NCI-H510A (cell line): Measurements from ENCODE around the gene SETD1A.

Experiments
- DNase-seq: peaks from one replicate; lab custom pipeline; 2025; lab: John Stamatoyannopoulos, UW

SETD1A gene

DNA sequence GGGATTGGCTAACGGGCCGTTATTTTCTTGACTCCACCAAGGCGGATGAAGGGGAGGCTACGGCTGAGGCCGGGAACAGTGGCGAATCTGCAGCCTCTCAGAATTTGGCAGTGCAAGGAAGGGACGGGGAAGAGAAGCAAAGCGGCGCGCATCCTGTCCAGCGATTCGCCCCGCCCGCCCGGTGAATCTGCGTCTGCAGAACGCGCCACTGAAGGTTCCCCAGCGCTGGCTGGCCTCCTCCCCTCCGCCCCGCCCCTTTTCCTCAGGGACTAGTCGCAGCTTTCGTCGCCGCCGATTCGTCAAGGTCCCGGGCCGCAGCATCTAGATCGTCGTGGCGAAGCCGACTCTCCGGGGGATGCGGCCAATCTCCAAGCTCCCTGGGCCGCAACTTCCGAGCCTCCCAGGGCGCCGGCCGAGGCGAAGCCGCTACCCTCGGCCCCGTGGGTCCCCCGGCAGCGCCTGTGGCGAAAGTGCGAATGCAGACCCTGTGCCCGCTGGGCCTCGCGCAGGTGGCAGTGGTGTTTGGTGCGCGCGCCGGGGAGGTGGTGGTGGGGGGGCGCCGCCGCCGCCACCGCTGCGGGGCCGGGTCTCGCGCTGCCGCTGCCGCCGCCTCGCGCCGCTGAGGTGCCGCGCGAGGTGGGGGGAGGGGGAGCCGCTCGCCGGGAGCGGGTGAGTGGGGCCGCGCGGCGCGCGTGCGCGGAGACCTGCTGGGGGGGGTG is at the start of gene SETD1A:
SETD1A (plus strand) TSS at position 299 of the 719 bp plus-strand sequence. CDS start 978 bp downstream, outside the sequence.
- DNase-seq = peak; percentile 98

DNA sequence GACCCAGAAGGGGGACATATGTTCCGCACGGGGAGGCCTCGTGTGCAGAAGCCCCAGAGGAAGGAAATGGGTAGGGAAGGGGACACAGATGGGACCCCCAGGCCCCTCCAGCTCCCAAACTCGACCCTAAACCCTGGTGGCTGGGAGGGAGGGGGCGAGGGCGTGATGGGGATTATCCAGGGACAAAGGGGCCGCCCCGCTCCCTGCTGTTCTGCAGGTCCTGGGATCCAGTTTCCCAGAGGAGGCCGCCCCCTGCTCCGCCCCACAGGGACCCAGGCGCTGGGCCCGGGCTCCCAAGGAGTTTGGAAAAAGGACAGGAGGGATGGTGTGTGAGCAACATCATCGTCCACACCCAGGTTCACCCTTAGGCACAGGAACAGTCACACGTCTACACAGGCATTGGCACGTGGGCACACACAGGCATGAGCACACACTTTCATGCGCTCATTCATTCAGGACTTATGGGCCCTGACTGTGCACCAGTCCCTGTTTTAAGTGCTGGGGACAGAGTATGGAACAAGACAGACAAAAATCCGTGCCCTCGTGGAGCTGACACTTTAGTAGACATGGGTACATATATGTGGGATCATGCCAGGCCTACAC is 47.0 kb upstream of the SETD1A start:
- DNase-seq = no peak

DNA sequence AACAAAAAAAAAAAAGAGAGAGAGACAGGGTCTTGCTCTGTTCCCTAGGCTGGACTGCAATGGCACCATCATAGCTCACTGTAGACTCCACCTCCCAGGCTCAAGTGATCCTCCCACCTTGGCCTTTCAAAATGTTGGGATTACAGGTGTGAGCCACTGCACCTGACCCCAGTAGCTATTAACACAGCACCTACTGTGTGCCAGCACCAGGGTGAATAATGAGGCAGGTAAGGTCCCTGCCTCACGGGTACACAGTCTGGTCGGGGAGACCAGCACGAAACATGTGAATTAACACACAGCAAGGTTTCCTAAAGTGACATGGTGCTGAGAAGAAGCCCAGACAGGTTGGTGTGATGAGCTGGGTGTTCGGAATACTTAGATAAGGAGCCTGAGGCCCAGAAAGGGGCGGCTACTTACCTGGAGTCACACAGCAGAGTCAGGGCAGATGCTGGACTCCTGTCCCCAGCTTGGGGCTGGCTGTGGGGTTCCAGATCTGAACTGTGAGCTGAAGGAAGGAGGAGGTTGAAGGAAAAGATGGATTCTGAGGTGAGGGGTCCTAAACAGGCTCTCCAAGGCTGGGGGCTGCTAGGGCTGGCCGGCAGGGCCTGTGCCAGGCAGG is 44.7 kb upstream of the SETD1A start:
- DNase-seq = no peak

DNA sequence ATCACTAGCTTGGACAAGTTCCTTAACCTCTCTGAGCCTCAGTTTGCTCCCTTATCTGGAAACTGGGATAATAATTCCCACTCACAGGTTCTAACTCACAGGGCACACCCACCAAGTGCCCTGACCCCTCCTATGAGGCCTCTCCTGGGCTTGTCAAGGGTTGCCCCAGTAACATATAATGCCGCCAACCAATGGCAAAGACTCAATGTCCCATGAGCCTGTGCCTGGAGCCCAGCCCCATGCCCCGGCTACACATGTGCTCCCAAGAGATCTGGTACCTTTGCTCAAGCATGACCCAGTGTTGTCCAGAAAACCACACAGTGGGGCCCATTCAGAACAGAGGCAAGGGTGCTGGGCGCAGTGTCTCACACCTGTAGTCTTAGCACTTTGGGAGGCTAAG is 42.7 kb upstream of the SETD1A start:
- no peak for DNase-seq

DNA sequence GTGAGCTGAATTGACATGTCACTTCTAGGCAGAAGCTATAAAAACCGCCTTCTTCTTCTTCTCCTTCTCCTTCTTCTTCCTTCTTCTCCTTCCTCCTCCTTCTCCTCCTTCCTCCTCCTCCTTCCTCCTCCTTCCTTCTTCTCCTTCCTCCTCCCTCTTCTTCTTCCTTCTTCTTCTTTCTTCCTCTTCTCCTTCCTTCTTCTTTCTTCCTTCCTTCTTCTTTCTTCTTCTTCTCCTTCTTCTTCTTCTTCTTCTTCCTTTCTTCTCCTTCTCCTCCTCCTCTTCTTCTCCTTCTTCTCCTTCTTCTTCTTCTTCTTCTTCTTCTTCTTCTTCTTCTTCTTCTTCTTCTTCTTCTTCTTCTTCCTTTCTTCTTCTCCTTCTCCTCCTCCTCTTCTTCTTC is 38.9 kb upstream of the SETD1A start:
- no peak for DNase-seq

DNA sequence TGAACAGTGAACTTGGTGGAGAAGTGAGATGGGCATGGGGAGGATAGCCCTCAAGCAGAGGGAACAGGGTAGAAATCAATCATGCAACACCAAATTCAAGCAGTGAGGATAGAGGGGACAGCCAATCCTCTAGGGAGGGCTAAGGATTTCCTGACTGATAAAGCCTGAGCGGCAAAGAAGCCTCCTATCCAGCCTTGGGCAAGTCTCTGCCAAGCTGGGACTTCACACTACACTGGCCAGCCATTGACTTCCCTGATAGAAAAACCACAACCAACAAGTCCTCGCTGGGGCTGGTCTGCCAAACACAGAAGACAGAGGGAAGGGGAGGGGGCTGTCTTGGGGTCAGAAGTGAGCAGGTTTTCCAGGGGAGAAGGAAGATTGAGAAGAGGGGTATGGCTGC is 36.7 kb upstream of the SETD1A start:
- DNase-seq = no peak

DNA sequence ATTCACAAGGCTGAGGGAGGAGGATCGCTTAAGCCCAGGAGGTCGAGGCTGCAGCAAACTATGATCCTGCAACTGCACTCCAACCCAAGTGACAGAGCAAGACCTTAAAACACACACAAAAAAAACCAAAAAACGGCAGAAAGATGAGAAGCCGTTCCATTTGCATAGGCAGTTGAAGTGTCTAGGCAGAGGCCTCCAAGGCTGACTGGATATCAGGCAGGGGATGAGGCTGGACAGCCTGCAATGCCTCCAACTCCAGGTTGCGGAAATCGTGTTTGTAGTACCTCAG is 36.2 kb upstream of the SETD1A start:
- no peak for DNase-seq

DNA sequence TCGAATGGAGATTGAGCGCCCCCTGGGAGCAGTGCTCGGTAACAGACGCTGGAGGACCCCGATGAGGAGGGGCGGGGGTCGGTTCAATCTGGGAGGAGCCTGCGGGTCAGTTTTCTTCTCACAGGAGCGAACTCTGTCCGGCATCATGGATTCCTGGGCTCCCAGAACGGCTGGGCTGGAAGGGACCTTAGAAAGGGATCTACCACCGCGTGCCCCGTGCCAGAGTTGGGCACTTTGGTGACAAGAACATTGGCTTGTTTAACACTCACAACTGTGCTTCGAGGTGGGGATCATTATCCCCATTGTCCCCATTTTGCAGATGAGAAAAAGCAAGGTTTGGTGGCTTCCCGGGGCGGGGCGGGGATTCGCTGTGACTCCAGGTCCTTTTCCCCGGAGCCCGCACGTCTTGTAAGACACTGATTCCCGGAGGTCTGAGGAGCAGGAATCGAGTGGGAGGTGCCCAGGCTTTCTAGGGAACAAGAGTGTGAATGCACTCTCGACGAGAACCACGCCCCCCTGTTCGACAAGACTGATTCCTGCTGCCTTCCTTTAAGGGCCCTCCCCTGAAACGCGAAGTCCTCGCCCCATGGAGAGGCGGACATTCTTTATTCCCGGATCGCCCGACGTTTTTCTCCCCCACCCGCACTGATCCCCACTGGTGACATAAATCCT is 35.7 kb upstream of the SETD1A start:
- peak; percentile 89 for DNase-seq

DNA sequence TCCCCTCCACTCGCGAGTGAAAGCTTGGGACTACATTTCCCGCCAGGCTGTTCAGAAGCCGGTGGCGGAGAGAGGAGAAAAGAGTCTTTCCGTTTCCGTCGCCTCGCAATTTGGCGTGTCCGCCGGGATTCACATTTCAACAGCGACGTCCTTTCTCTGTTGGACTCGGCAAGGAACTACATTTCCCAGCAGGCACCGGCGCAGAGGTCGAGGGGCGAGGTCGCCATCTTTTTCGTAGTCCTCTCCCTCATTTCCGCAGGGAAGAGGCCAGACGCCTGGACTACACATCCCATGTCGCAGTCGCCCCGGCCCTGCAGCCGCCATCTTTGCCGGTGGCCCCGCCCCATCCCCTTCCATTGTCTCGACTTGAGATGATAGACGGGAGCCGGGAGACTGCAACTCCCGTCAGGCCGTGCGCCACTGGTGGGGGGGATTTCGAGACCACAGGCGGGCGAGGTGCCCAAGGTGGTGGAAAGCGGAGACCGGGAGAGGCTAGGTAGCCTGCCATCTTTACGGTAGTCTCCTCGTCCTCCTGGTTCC is 35.1 kb upstream of the SETD1A start:
- peak; percentile 99 for DNase-seq

DNA sequence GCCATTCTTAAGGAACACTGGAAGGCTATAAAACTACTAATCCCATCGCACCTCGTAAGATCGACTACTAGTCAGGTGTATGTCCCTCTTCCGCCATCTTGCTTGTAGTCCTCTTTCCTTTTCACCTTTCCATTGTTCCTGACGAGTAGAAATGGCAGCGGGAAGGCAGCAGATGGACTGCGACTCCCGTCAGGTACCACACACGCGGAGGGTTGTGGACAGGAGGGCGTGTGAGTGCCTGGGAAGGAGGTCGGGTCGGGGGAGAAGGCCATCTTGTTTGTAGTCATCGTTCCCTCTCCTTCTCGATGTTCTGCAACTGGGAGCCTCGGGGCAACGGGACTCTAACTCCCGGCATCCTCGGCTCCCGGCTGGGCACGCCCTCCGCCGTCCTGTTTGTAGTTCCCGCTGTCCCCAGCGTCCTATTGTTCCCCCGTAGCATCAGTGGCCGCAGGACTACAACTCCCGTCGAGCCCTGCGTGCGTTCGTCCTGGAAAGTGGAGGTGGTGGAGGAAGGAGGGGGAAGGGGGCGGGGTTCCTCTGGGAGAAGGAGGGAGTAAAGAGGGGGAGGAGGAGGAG is 34.5 kb upstream of the SETD1A start:
- peak; percentile 99 for DNase-seq

DNA sequence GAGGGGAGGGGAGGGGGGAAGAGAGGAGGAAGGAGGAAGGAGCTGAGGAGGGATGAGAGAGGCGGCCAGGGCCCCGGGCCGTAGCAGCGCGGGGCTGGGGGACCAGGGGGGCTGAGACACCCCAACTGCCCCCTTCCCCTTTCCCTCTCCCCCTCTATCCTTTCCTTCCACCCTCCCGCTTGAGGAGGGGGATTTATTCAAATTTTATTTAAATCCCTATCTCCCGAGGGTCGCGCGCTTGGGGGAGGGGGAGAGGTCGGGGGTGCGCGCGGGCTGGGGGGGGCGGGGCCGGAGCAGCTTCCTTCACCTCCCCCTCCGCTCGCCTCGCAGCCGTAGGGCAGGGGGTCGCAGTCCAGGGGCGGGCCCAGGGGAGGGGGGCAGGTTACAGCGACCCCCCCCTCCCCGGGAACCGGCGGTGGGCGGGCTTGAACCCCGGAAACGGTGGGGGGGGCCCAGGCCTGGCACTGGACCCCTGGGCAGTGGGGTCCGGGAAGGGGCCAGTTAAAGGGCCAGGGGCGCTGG is 33.9 kb upstream of the SETD1A start, which contains the start of gene FBXL19:
FBXL19 (plus strand) TSS at position 19 of the 522 bp plus-strand sequence. CDS start 2,183 bp downstream, outside the sequence.
- peak; percentile 66 for DNase-seq

DNA sequence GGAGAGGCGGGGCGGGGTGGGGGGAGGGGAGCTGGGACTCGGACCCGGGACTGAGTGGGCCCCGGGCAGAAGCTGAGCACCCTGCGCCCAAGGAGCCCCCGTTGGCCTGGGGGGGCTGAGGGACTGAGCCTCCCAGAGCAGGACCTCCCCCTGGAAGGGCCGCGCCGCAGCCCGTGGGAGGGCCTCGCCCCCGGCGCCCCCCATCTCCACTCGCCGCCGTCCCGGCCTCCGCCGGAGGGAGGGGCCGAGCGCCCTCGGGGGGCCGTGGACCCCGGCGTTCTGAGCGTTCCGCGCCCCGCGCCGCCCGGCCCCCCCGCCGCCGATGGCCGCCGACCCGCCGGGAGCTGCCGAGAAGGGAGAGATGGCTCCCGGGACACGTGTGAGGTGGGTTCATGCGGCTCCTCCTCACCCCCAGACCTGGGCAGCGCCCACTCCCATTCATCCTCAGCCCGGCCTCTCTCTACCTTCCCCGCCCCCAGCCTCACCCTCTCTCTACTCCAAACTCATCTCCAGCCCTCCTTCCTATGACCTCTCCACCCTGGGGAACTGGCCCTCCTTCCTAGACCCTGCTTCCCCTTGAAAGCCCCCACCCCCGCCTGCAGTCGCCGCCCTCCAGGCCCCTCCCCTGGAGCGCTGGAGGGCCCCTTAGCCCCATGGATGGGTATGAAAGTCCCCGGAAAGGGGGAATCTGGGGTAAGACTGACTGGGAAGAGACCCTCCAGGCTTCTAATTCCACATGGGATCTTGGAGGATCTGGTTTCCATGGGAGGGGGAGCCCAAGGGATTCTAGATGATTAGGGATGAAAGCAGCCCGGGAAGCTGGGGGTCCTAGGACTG is 33.3 kb upstream of the SETD1A start:
- DNase-seq = no peak

DNA sequence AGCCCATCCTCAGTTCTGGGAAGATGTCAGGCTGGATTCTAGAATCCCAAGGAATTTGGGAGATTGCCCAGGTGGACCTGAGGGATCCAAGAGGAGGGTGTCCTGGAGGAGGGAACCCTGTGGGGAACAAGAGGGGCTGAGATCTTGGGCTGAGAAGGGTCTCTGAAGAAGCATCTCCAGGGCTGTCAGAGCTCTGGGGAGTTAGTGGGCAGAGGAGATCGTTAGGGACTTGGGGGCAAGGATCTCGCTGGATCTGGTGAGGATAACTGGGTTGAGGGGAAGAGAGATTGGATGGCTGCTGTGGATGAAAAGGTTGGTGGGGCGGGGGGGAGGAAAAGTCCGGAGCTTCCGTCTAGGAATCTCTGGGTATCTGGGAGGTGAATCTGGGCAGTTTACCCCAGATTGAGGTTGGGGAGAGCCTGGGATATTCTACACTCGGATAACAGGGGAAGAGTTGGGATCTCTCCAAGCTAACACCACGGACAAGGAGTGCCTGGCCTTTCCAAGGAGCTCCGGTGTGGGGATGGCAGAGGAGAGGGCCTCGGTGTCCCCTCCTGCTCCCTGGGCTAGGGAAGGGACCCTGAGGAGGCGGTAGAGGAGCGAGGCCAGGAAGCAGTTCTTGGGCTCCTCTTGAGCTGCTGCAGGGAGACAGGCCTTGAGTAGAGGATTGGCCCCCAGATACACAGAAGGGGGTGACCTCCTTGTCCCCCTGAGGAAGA is 32.5 kb upstream of the SETD1A start:
- DNase-seq = no peak

DNA sequence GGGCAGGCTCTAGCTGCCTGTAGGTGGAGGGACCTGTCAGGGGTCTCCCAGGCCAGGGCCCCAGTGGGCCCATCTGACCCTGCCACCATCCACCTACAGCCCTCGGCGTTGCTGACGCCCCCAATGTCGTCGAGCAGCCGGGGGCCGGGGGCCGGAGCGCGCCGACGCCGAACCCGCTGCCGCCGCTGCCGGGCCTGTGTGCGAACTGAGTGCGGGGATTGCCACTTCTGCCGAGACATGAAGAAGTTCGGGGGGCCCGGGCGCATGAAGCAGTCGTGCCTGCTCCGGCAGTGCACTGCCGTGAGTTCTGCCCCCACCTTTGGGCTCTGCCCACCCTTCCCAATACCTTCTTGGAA is 31.9 kb upstream of the SETD1A start:
- no peak for DNase-seq

DNA sequence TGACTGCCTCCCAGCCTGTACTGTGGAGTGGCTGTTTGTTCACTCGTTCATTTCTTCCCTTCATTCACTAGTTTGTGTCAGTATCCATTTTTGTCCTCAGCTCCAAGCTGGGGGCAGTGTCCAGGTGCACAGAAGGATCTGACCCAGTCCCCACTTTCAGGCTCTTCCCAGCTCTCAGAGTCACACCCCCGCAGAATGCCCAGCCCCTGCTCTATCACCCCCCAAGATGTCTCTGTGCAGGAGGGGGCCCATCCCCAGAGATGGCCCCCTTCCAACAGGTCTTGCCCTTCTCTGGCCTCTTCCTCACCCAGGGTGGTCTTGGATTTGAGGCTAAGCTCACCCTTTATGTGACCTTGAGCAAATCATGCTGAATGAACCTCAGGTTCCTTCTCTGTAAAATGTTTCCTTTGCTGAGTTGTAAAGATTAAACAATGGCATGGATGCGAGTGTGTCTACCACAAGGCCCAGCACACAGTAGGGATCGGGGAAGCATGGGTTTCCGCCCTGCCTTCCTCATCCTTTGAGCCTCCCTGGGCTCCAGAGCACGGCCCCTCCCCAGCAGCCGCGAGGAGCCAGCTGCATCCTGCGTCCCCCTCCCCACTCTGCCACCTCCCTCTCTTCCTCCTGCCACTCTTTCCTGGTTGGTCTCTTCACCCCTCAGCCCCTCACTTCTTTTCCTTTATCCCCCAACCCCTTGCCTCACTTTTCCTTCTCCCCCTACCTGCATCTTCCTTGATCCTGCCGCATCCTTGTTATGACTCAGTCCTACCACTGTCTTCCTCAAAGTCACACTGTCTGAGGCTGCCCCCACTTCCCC is 31.4 kb upstream of the SETD1A start:
- DNase-seq = no peak

DNA sequence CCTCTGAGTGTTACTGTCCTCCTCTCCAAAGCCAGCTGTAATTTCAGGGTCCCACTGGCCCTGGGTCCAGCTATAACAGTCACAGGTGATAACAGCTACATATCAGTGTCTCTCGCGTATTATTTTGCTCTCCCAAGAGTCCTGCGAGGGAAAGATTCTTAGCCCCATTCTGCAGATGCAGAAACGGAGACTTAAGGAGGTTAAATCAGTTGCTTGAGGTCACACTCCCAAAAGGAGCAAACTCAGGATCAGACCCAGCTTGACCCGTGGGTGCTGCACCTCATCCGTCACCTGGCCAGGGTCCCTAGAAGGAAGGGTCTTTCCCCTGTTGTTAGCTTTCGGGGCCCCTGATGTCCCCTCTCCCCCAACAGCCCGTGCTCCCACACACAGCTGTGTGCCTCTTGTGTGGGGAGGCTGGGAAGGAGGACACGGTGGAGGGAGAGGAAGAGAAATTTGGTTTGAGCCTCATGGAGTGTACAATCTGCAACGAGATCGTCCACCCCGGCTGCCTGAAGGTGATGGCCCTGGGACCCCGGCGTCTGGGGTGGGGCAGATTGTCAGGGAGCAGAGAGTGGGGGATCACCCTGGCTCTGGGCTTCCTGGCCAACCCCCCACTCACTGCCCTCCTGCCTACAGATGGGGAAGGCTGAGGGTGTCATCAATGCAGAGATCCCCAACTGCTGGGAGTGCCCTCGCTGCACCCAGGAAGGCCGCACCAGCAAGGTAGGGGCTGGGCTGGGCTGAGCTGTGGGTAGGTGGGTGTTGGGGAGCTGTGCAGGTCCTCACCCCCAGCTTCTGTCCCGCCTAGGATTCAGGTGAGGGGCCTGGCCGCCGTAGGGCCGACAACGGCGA is 30.4 kb upstream of the SETD1A start:
- no peak for DNase-seq

DNA sequence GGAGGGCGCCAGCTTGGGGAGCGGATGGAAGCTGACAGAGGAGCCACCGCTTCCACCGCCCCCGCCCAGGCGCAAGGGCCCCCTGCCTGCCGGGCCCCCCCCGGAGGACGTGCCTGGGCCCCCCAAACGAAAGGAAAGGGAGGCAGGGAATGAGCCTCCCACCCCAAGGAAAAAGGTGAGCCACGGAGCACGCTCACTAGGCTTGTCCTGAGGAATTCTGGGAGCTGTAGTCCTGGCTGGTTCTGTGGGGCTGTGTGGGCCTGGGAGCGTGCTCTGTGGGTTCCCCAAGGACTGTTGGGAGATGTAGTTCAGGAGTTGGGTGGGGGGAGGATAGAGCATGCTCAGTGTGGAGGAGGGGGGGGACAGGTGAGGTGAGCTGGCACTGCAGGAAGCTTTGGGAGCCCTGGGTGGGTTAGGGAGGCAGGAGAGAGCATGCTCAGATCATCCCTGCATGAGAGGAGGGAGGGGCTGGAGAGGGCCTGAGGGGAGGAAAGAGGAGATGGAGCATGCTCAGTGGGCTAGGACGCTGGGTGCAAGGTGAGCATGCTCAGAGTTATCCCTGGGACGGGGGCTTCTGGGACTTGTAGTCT is 29.7 kb upstream of the SETD1A start:
- peak; percentile 80 for DNase-seq

DNA sequence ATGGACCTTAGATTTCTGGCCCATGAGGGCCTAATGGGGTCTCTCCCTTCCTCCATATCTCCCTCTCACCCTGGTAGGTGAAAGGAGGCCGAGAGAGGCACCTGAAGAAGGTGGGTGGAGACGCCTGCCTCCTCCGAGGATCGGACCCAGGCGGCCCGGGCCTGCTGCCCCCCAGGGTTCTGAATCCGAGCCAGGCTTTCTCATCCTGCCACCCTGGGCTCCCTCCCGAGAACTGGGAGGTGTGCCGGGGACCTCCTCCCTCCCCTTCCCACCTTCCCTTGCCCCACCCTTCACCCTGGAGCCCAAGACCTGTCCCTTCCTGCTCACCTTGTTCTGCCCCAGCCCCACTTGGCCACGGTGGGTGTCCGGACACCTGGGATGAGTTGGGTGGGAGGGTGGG is 29.2 kb upstream of the SETD1A start:
- DNase-seq = no peak
